HL-60 (cell line): ENCODE results near the gene AEBP2.

Source experiments
- CTCF ChIP-seq: IDR thresholded peaks from one replicate; pipeline ENCODE4 v1.5.1; 2011; ENCODE audit warnings: low read length, control low read depth, inconsistent platforms; ENCODE audit not compliant: insufficient read depth
- GABPA ChIP-seq: IDR thresholded peaks from 2 replicates; pipeline ENCODE4 v1.6.1; 2012; ENCODE audit warnings: low read depth
- POLR2AphosphoS5 ChIP-seq: IDR thresholded peaks from 2 replicates; pipeline ENCODE4 v1.6.1; 2012; ENCODE audit warnings: low read depth
- REST ChIP-seq: IDR thresholded peaks from 2 replicates; pipeline ENCODE4 v1.6.1; 2012; ENCODE audit warnings: low read depth; ENCODE audit not compliant: insufficient replicate concordance
- SPI1 ChIP-seq: IDR thresholded peaks from 2 replicates; pipeline ENCODE4 v1.6.1; 2012; ENCODE audit warnings: low read depth, mild to moderate bottlenecking, borderline replicate concordance

DNA sequence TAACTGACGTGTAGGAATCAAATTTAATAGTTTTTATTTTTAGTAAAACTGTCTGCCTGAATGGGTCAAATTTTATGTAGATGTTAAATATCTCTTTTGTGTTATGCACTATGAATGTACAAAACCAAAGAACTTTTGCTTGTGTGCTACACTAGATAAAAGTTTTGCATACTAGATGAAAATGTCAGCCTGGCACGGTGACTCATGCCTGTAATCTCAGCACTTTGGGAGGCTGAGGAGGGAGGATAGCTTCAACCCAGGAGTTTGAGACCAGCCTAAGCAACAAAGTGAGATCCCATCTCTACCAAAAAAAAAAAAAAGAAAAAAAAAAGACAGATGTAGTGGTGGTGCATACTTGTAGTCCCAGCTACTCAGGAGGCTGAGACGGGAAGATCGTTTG is 11.1 kb downstream of the AEBP2 start:
- TF ChIP-seq CTCF = no peak
- TF ChIP-seq POLR2AphosphoS5 = no peak
- no peak for TF ChIP-seq REST
- no peak for TF ChIP-seq GABPA
- no peak for TF ChIP-seq SPI1
